Type B pancreatic cell (in vitro differentiated cells): ENCODE results near the gene SSH2. TPM values are rescaled to one million over a fixed set of nuclear protein-coding genes. Genes with fewer than 3 reads are reported as not detected.
"Not testable (repeated sequence)": the region's sequence is repeated elsewhere in the genome, so short reads cannot be mapped to it uniquely, and the experiment has no call there.

Source experiments
- DNase-seq: peaks from one replicate; pipeline ENCODE4 v3.0.0; 2021; ENCODE audit warnings: mixed read lengths; ENCODE audit not compliant: unreplicated experiment; ENCODE audit errors: extremely low spot score
- H3K27ac Mint-ChIP-seq: 2 replicates; pipeline ENCODE4 v1.8.0; 2021; ENCODE audit warnings: mild to moderate bottlenecking, mixed read lengths
- H3K27me3 Mint-ChIP-seq: 2 replicates; pipeline ENCODE4 v1.8.0; 2021; ENCODE audit warnings: mixed read lengths
- H3K36me3 Mint-ChIP-seq: 2 replicates; pipeline ENCODE4 v1.8.0; 2021; ENCODE audit warnings: mixed read lengths
- H3K4me1 Mint-ChIP-seq: one replicate; pipeline ENCODE4 v1.8.0; 2021; ENCODE audit warnings: mixed read lengths; ENCODE audit not compliant: unreplicated experiment
- H3K4me3 Mint-ChIP-seq: 2 replicates; pipeline ENCODE4 v1.8.0; 2021; ENCODE audit warnings: mild to moderate bottlenecking, mixed read lengths
- H3K9me3 Mint-ChIP-seq: 2 replicates; pipeline ENCODE4 v1.8.0; 2021; ENCODE audit warnings: mixed read lengths
- CTCF ChIP-seq: fragments of 200-600 bp; sonication (generic); conservative IDR thresholded peaks from 2 replicates; pipeline ENCODE4 v1.5.0; 2021; ENCODE audit warnings: antibody characterized with exemption, mild to moderate bottlenecking
- total RNA-seq: library from RNA; stranded (reverse); gene quantifications from 2 replicates; pipeline ENCODE4 v1.2.1, GENCODE V29; 2021; ENCODE audit warnings: low replicate concordance

Gene SSH2
- total RNA-seq, 1 donor from 2014 or later, result 23.8 TPM

GRCh38 chr17:29864615-29865014, 65.4 kb downstream of the SSH2 start:
- DNase-seq, result no peak
- Mint-ChIP-seq H3K27me3 (no peaks in the 10 kb centered on the region), H3K4me3 (no peak overlapping the region), H3K9me3 (no peaks in the 10 kb centered on the region), H3K36me3 (no peaks in the 10 kb centered on the region), H3K4me1 (peaks cover 22% of the 10 kb centered on the region), H3K27ac (no peak overlapping the region)
- no peak for TF ChIP-seq CTCF

- not testable (repeated sequence) for H3K9me3 Mint-ChIP-seq, H3K27ac Mint-ChIP-seq, DNase-seq, H3K36me3 Mint-ChIP-seq, H3K4me3 Mint-ChIP-seq, H3K27me3 Mint-ChIP-seq
- H3K4me1 Mint-ChIP-seq, result peaks cover 22% of the 10 kb centered on the region
Observed at GRCh38 chr17:29864123-29864522, 65.9 kb downstream of the SSH2 start.

- peaks cover under 1% of the 10 kb centered on the region for H3K9me3 Mint-ChIP-seq
- no peak overlapping the region for H3K4me3 Mint-ChIP-seq
- no peak for DNase-seq
- H3K27me3 Mint-ChIP-seq, result no peaks in the 10 kb centered on the region
- H3K36me3 Mint-ChIP-seq, result peaks cover 3% of the 10 kb centered on the region
- TF ChIP-seq CTCF, result no peak
- peaks cover 22% of the 10 kb centered on the region for H3K4me1 Mint-ChIP-seq
- H3K27ac Mint-ChIP-seq, result no peak overlapping the region
Observed at GRCh38 chr17:29862951-29863350, 67.1 kb downstream of the SSH2 start.

GRCh38 chr17:29862127-29862526, 67.9 kb downstream of the SSH2 start:
- no peak overlapping the region for H3K4me3 Mint-ChIP-seq
- peaks cover 17% of the 10 kb centered on the region for H3K4me1 Mint-ChIP-seq
- peaks cover 8% of the 10 kb centered on the region for H3K36me3 Mint-ChIP-seq
- no peak for TF ChIP-seq CTCF
- H3K27me3 Mint-ChIP-seq, result no peaks in the 10 kb centered on the region
- H3K27ac Mint-ChIP-seq, result no peak overlapping the region
- H3K9me3 Mint-ChIP-seq, result peaks cover 5% of the 10 kb centered on the region
- DNase-seq, result no peak

GRCh38 chr17:29859445-29859844, 70.6 kb downstream of the SSH2 start:
- not testable (repeated sequence) for H3K27ac Mint-ChIP-seq, DNase-seq, H3K27me3 Mint-ChIP-seq, H3K4me3 Mint-ChIP-seq, H3K9me3 Mint-ChIP-seq, H3K4me1 Mint-ChIP-seq
- H3K36me3 Mint-ChIP-seq, result peaks cover 10% of the 10 kb centered on the region

GRCh38 chr17:29857823-29858222, 72.2 kb downstream of the SSH2 start:
- peaks cover 6% of the 10 kb centered on the region for H3K4me1 Mint-ChIP-seq
- no peak overlapping the region for H3K4me3 Mint-ChIP-seq
- H3K9me3 Mint-ChIP-seq, result peaks cover 9% of the 10 kb centered on the region
- no peak overlapping the region for H3K27ac Mint-ChIP-seq
- no peak for TF ChIP-seq CTCF
- H3K27me3 Mint-ChIP-seq, result no peaks in the 10 kb centered on the region
- H3K36me3 Mint-ChIP-seq, result peaks cover 10% of the 10 kb centered on the region
- no peak for DNase-seq

- not testable (repeated sequence) for H3K4me1 Mint-ChIP-seq, DNase-seq, H3K4me3 Mint-ChIP-seq, H3K9me3 Mint-ChIP-seq, H3K27me3 Mint-ChIP-seq, H3K27ac Mint-ChIP-seq
- peaks cover 10% of the 10 kb centered on the region for H3K36me3 Mint-ChIP-seq
Observed at GRCh38 chr17:29857105-29857504, 72.9 kb downstream of the SSH2 start.
